ENCODE data around the gene MORN1. TPM values are rescaled to one million over a fixed set of nuclear protein-coding genes. Genes with fewer than 3 reads are reported as not detected.

MORN1 gene
- polyA plus RNA-seq, 1 donor (not counting 4 experiments of a cell fraction or from before 2014, with no cell fraction given), result 2.1 TPM

- no peak overlapping the region for H3K4me2 ChIP-seq (ENCODE audit: control insufficient read depth, extremely low read depth, insufficient read depth, low read depth, low read length)
- FAIRE-seq (no peak), DNase-seq (ENCODE audit: low read depth, low spot score) (no peak)
- dilution Hi-C loops (cut with MboI; ENCODE audit: extremely low pct_ligation_motif_present, low sequenced_read_pairs), result no loop called here
- no peaks in the 10 kb centered on the region for H3K79me2 ChIP-seq (ENCODE audit: control insufficient read depth, insufficient read depth, low read length)
- H3K4me3 ChIP-seq (ENCODE audit: control insufficient read depth in 2 of 3, extremely low read depth in 1 of 3, insufficient read depth in 2 of 3, low read depth in 1 of 3, low read length in 3 of 3), result no peak overlapping the region
- H2AFZ ChIP-seq (ENCODE audit: control insufficient read depth, low read length), result no peak overlapping the region
- peaks cover 8% of the 10 kb centered on the region for H3K4me1 ChIP-seq (ENCODE audit: control insufficient read depth, extremely low read depth, insufficient read depth, low read length)
- H3K9ac ChIP-seq (ENCODE audit: control insufficient read depth, extremely low read depth, insufficient read depth, low read length), result no peak overlapping the region
- TF ChIP-seq EZH2 (IDR thresholded peaks at IDR 0.05; ENCODE audit: low read length) (no peak), CTCF (optimal IDR thresholded peaks at IDR 0.05 in 1 of 3, IDR thresholded peaks at IDR 0.05 in 1 of 3, conservative IDR thresholded peaks at IDR 0.05 in 1 of 3; ENCODE audit: extremely low read depth in 1 of 3, insufficient read depth in 2 of 3, low read length in 3 of 3) (no peak)
- no peaks in the 10 kb centered on the region for H4K20me1 ChIP-seq (ENCODE audit: control insufficient read depth, extremely low read depth, insufficient read depth, low read length)
- H3K36me3 ChIP-seq (ENCODE audit: control insufficient read depth in 2 of 2, extremely low read depth in 1 of 2, insufficient read depth in 2 of 2, low read length in 2 of 2), result no peaks in the 10 kb centered on the region
- no peak overlapping the region for H3K27ac ChIP-seq (ENCODE audit: control insufficient read depth, insufficient read depth, low read length)
- H3K9me3 ChIP-seq (ENCODE audit: control insufficient read depth, low read depth, low read length), result no peaks in the 10 kb centered on the region
- H3K9me1 ChIP-seq (ENCODE audit: control insufficient read depth, extremely low read depth, insufficient read depth, low read length), result no peaks in the 10 kb centered on the region
- peaks cover 10% of the 10 kb centered on the region for H3K27me3 ChIP-seq (ENCODE audit: control insufficient read depth, extremely low read depth, insufficient read depth, low read length)
These were observed 44.0 kb downstream of the MORN1 start for GRCh38 chr1:2347409-2347785.

GRCh38 chr1:2346691-2347408 is 44.5 kb downstream of the MORN1 start:
- DNase-seq (ENCODE audit: low read depth, low spot score), result no peak

More at GRCh38 chr1:2346691-2347408, 44.5 kb downstream of the MORN1 start:
- dilution Hi-C loops (cut with MboI; ENCODE audit: extremely low pct_ligation_motif_present, low sequenced_read_pairs), result no loop called here
- H4K20me1 ChIP-seq (ENCODE audit: control insufficient read depth, extremely low read depth, insufficient read depth, low read length), result no peaks in the 10 kb centered on the region
- no peak overlapping the region for H2AFZ ChIP-seq (ENCODE audit: control insufficient read depth, low read length)
- peaks cover 7% of the 10 kb centered on the region for H3K27me3 ChIP-seq (ENCODE audit: control insufficient read depth, extremely low read depth, insufficient read depth, low read length)
- no peak overlapping the region for H3K27ac ChIP-seq (ENCODE audit: control insufficient read depth, insufficient read depth, low read length)
- TF ChIP-seq CTCF (optimal IDR thresholded peaks at IDR 0.05 in 1 of 3, IDR thresholded peaks at IDR 0.05 in 1 of 3, conservative IDR thresholded peaks at IDR 0.05 in 1 of 3; ENCODE audit: extremely low read depth in 1 of 3, insufficient read depth in 2 of 3, low read length in 3 of 3) (no peak), EZH2 (IDR thresholded peaks at IDR 0.05; ENCODE audit: low read length) (no peak)
- no peak for FAIRE-seq
- H3K36me3 ChIP-seq (ENCODE audit: control insufficient read depth in 2 of 2, extremely low read depth in 1 of 2, insufficient read depth in 2 of 2, low read length in 2 of 2), result no peaks in the 10 kb centered on the region
- no peaks in the 10 kb centered on the region for H3K9me3 ChIP-seq (ENCODE audit: control insufficient read depth, low read depth, low read length)
- no peak overlapping the region for H3K4me2 ChIP-seq (ENCODE audit: control insufficient read depth, extremely low read depth, insufficient read depth, low read depth, low read length)
- H3K79me2 ChIP-seq (ENCODE audit: control insufficient read depth, insufficient read depth, low read length), result no peaks in the 10 kb centered on the region
- H3K4me1 ChIP-seq (ENCODE audit: control insufficient read depth, extremely low read depth, insufficient read depth, low read length), result peaks cover 8% of the 10 kb centered on the region
- no peak overlapping the region for H3K4me3 ChIP-seq (ENCODE audit: control insufficient read depth in 2 of 3, extremely low read depth in 1 of 3, insufficient read depth in 2 of 3, low read depth in 1 of 3, low read length in 3 of 3)
- no peaks in the 10 kb centered on the region for H3K9me1 ChIP-seq (ENCODE audit: control insufficient read depth, extremely low read depth, insufficient read depth, low read length)
- H3K9ac ChIP-seq (ENCODE audit: control insufficient read depth, extremely low read depth, insufficient read depth, low read length), result no peak overlapping the region
